ENCODE results near the gene SEC24B.
"Not testable (repeated sequence)": the region's sequence is repeated elsewhere in the genome, so short reads cannot be mapped to it uniquely, and the experiment has no call there.

DNA sequence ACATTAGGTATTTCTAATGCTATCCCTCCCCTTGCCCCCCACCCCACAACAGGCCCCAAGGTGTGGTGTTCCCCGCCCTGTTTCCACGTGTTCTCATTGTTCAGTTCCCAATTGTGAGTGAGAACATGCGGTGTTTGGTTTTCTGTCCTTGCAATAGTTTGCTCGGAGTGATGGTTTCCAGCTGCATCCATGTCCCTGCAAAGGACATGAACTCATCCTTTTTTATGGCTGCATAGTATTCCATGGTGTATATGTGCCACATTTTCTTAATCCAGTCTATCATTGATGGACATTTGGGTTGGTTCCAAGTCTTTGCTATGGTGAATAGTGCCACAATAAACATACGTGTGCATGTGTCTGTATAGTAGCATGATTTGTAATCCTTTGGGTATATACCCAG lies 146.4 kb downstream of the SEC24B start:
- TF ChIP-seq, protein P1, sequence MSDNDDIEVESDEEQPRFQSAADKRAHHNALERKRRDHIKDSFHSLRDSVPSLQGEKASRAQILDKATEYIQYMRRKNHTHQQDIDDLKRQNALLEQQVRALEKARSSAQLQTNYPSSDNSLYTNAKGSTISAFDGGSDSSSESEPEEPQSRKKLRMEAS (IDR thresholded peaks at IDR 0.05; ENCODE audit: low read depth, low read length), result not testable (repeated sequence)
- TF ChIP-seq, protein P2, sequence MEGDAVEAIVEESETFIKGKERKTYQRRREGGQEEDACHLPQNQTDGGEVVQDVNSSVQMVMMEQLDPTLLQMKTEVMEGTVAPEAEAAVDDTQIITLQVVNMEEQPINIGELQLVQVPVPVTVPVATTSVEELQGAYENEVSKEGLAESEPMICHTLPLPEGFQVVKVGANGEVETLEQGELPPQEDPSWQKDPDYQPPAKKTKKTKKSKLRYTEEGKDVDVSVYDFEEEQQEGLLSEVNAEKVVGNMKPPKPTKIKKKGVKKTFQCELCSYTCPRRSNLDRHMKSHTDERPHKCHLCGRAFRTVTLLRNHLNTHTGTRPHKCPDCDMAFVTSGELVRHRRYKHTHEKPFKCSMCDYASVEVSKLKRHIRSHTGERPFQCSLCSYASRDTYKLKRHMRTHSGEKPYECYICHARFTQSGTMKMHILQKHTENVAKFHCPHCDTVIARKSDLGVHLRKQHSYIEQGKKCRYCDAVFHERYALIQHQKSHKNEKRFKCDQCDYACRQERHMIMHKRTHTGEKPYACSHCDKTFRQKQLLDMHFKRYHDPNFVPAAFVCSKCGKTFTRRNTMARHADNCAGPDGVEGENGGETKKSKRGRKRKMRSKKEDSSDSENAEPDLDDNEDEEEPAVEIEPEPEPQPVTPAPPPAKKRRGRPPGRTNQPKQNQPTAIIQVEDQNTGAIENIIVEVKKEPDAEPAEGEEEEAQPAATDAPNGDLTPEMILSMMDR (IDR thresholded peaks at IDR 0.05; ENCODE audit: low read depth, low read length), result not testable (repeated sequence)
- TF ChIP-seq POLR2A (IDR thresholded peaks at IDR 0.05; ENCODE audit: extremely low read depth, insufficient read length), result not testable (repeated sequence)

Measured in NB4 (cell line).